GM21423 (cell line): ENCODE results near the gene CATSPER4.

Experiments used
- ATAC-seq: cut with Tn5 transposase; IDR thresholded peaks from one replicate; pipeline ENCODE4 v1.9.1; 2021; ENCODE audit warnings: mild to moderate bottlenecking, moderate library complexity; ENCODE audit not compliant: unreplicated experiment

CATSPER4 gene

GRCh38 chr1:26164036-26164860 is 26.2 kb upstream of the CATSPER4 start:
- ATAC-seq = no peak

DNA sequence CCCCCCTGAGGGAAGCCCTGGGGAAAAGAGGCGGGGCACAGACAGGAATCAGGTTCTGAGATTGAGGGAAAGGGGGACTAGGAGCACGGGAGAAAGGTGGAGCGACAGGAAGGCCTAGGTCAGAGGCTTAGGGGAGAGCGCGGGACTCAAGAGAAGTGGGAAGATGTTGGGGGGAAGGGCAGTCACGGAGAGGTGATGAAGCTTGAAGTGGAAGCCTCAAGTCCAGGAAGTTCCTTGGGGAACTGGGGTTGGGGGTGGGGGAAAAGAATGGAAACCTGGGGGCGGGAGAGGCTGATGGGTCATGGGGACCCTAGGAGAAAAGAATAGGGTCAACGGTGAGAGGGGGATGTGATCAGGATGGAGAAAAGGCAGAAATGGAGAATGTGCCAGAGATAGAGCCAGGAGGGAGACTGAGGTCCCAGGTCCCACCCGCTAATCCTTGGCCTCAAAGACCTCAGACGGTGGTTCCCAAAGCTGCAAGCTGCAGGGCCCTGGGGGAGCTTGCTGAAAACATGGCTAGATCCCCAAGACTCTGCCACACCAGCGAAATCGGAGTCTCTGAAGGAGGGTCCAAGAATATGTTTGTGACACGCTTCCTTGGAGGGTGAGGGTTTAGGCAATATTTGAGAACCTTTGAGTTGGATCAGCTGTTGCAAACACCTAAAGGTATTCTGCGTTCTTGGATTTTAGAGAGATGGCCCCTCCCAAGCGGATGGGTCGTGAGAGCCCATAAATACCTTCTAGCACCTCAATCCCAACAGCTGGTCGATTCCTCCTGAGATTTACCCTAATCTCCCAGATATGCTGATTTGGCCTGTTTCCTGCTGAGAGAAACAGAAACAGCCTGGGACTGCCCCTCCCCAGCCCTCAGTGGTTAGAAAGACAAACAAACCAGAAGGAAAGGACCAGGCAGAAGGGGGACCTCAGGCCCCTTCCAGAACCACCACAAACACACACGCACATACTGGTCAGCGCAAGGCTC is 25.2 kb upstream of the CATSPER4 start:
- ATAC-seq = no peak

GRCh38 chr1:26166719-26167281 is 23.6 kb upstream of the CATSPER4 start:
- ATAC-seq = no peak

DNA sequence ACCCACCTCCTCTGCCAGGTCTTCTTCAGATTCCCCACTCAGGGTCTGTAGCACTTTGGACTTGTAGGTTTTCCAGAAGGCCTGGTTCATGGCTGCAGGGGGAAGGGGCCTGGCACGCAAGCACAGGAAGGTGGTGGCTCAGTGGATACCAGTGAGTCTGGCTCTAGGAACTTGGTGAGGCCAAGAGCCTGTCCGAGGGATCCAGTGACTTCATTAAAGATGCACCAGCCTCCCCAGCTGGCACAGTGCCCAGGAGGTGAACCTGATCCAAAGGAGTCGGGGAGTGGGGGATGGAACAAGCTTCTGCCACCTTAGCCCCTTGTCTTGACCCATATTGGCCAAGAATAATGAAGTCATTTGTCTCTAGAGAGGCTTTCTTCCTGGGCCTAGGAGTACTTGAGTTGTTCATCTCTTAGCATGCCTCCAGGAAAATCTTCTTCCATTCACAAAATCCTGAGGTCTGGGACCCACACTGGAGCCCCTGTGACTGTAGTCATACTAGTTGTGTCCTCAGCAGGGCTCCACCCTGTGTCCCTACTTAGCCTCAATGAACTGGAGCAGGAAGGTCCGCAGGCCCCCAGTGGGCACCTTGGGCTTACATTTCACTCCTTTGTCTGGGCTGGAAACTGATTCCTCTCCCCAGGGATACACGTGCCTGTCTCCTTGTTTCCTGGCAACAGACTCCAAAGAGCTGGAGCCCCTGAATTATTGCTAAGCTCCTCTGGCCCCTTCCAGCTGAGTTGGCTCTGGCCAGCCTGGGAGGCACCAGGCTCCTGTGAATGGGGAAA is 21.8 kb upstream of the CATSPER4 start, which contains the start of gene C1orf232:
C1orf232 (minus strand) TSS at position 554 of the 788 bp plus-strand sequence; CDS start at position 90, 464 bp downstream.
- no peak for ATAC-seq

DNA sequence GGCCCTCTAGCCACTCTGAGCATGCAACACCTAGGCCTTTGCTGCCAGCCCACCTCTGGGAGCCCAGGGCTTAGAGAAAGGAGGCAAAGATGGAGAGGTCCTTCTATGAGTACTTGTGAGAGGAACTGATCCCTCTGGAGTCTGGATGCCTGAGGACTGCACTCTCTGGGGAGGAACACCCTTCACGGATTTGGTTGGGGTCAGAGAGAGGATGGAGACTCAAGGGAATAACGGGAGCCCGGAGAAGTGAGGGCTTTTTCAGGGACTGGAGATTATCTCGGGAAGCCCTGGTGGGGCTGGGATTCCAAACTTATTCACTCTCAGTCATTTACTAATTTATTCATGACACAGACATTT is 21.2 kb upstream of the CATSPER4 start:
- ATAC-seq = no peak

GRCh38 chr1:26169669-26170471 is 20.5 kb upstream of the CATSPER4 start, which contains the start of gene ZNF593:
ZNF593 (plus strand) TSS chr1:26169908; CDS start chr1:26169984, 76 bp downstream.
- ATAC-seq = peak; percentile 91

- no peak for ATAC-seq
Measured at GRCh38 chr1:26170472-26170821, 20.0 kb upstream of the CATSPER4 start.

- no peak for ATAC-seq
Measured at GRCh38 chr1:26171084-26172072, 19.0 kb upstream of the CATSPER4 start, which contains the start of gene ZNF593OS. ZNF593OS (minus strand) TSS chr1:26171832; CDS start chr1:26171661, 171 bp downstream.

- no peak for ATAC-seq
Measured at GRCh38 chr1:26175346-26175745, 15.1 kb upstream of the CATSPER4 start.

GRCh38 chr1:26177182-26177684 is 13.2 kb upstream of the CATSPER4 start, which contains the start of gene CNKSR1:
CNKSR1 (plus strand) TSS chr1:26177491; CDS start chr1:26177548, 57 bp downstream.
- no peak for ATAC-seq

- ATAC-seq = no peak
Measured at GRCh38 chr1:26180010-26180506, 10.3 kb upstream of the CATSPER4 start.

DNA sequence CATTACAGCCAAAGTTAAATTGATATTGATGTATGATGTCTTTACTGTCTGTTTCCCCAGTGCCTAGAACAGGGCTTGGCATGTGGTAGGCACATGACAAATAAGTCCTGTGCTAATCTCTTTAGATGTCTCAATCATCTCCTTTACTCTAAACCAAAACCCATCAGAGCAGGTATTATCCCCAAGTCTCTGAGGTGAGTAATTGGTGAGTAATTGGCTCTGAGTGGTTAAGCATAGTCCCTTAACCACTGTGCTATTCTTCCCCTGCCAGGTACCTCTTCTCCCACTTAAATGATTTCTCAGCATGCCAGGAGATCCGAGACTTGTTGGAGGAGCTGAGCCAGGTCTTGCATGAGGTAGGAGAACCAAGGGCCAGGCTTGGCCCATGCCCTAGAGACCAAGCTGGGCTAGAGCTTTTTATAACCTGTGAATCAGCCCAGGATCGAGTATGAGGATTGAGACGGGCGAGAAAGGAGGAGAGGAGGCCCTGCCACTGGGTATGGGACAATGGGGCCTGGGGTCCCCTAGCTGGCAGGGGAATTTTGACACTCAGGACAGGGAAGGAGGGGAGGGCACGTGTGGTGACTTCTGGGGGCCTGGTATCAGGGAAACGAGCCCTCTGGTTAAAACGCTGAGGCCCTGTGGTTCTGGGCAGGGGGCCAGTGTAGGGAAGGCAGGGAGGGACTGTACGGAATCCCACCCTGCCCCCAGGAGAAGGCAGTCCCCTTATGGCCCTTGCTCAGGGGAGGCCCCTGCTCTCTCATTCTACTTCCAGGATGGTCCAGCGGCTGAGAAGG is 8.6 kb upstream of the CATSPER4 start:
- ATAC-seq = no peak

- ATAC-seq = no peak
Measured at GRCh38 chr1:26182383-26182696, 8.1 kb upstream of the CATSPER4 start.

DNA sequence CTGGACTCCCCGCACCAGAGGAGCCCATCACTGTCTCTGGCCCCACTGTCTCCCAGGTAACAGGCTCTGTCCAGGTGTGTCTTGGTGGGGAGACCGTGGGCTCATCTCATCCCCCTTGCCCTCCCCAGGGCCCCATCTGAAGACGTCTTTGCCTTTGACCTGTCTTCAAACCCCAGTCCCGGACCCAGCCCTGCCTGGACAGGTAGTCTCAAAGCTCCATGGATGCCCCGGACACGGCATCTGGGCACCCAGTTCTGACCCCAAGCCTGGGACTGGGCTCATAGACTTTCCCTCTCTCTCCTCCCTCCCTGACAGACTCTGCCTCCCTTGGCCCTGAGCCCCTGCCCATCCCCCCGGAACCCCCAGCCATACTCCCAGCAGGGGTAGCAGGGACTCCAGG is 6.3 kb upstream of the CATSPER4 start:
- ATAC-seq = no peak

DNA sequence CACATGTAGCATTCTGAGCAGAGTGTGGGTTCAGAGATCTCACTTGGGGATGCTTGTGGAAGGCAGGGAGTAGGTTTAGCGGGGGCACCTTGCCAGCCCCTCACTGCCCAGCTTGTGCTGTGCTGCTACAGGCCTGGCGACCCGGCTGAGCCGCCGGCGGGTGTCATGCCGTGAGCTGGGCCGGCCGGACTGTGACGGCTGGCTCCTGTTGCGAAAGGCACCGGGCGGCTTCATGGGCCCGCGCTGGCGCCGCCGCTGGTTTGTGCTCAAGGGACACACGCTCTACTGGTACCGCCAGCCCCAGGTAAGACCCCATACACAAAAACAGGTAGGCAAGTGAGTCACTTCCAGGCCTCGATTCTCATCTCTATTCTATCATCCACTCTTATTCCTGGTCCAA is 5.5 kb upstream of the CATSPER4 start:
- no peak for ATAC-seq

DNA sequence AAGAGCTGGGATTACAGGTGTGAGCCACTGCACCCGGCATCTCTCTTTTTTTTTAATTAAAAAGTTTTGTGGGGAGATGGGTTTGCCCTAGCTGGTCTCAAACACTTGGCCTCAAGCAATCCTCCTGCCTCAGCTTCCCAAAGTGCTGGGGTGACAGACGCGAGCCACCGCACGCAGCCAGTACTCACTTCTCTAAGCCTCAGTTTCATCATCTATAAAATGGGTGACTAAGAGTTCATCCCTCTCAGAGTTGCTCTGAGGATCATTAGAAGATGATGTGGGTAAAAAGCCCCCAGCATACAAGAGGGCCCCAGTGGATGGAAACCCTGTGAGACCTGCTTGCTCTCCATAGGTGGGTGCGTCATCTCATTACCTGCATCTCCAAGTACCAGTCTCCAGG is 2.5 kb upstream of the CATSPER4 start:
- ATAC-seq = no peak

- ATAC-seq = no peak
Measured at GRCh38 chr1:26188477-26188876, 1.9 kb upstream of the CATSPER4 start.
